HepG2 (cell line): Measurements from ENCODE around the gene HABP2. TPM values are rescaled to one million over a fixed set of nuclear protein-coding genes. Genes with fewer than 3 reads are reported as not detected.

ENCODE experiments used
- FOXK1 ChIP-seq: sonication (generic); formaldehyde crosslinking; IDR thresholded peaks from 2 replicates; pipeline ENCODE4 v1.4.0; 2020; ENCODE audit warnings: low read depth, missing genetic modification reagents, borderline replicate concordance
- ISL2 ChIP-seq: sonication (generic); formaldehyde crosslinking; IDR thresholded peaks from 2 replicates; pipeline ENCODE4 v1.5.0; 2020; ENCODE audit warnings: missing genetic modification reagents
- KDM1A ChIP-seq: IDR thresholded peaks from 2 replicates; pipeline ENCODE4 v1.6.1; 2016; ENCODE audit warnings: missing compliant biosample characterization
- MLX ChIP-seq: IDR thresholded peaks from 2 replicates; pipeline ENCODE4 v1.6.1; 2016
- MTF1 ChIP-seq: sonication (generic); formaldehyde crosslinking; IDR thresholded peaks from 2 replicates; pipeline ENCODE4 v1.5.0; 2020; ENCODE audit warnings: missing genetic modification reagents
- ONECUT2 ChIP-seq: sonication (generic); formaldehyde crosslinking; IDR thresholded peaks from 2 replicates; pipeline ENCODE4 v1.4.0; 2020; ENCODE audit warnings: missing genetic modification reagents
- PBX2 ChIP-seq: IDR thresholded peaks from 2 replicates; pipeline ENCODE4 v1.6.1; 2016; ENCODE audit warnings: control low read depth
- SP5 ChIP-seq: IDR thresholded peaks from 2 replicates; pipeline ENCODE4 v1.6.1; 2016; ENCODE audit warnings: low read depth, borderline replicate concordance
- TEAD2 ChIP-seq: sonication (generic); formaldehyde crosslinking; IDR thresholded peaks from 2 replicates; pipeline ENCODE4 v1.9.0; 2021; ENCODE audit warnings: missing genetic modification reagents
- ZBTB40 ChIP-seq, 2 experiments: fragments of 450-650 bp in 1 of 2; sonication (generic) in 1 of 2; formaldehyde crosslinking in 1 of 2; IDR thresholded peaks; 2 replicates each; pipeline versions ENCODE4 v1.6.1 to v1.8.0; 2016 to 2022; ENCODE audit warnings: antibody characterized with exemption in 1 of 2, mild to moderate bottlenecking in 1 of 2, missing genetic modification reagents in 1 of 2
- ZFX ChIP-seq: sonication (generic); formaldehyde crosslinking; IDR thresholded peaks from 2 replicates; pipeline ENCODE4 v1.4.0; 2020; ENCODE audit warnings: mild to moderate bottlenecking, low read depth, missing genetic modification reagents, moderate library complexity
- ZNF253 ChIP-seq: sonication (generic); formaldehyde crosslinking; IDR thresholded peaks from 2 replicates; pipeline ENCODE4 v1.8.0; 2022; ENCODE audit warnings: mild to moderate bottlenecking, missing genetic modification reagents, borderline replicate concordance
- ZNF501 ChIP-seq: sonication (generic); formaldehyde crosslinking; IDR thresholded peaks from 2 replicates; pipeline ENCODE4 v1.5.1; 2020; ENCODE audit warnings: mild to moderate bottlenecking, moderate library complexity, missing genetic modification reagents
- ZNF687 ChIP-seq: sonication (generic); formaldehyde crosslinking; IDR thresholded peaks from 2 replicates; pipeline ENCODE4 v1.5.1; 2020; ENCODE audit warnings: mild to moderate bottlenecking, missing genetic modification reagents, moderate library complexity
- polyA plus RNA-seq, 8 experiments: library from polyadenylated mRNA; depleted of rRNA in 3 of 8; stranded (reverse) in 7 of 8; unstranded in 1 of 8; fragments of >200 nt; fragmentation: Illumina TruSeq in 4 of 8; extraction: Trizol in 4 of 8; gene quantifications; 2 replicates each; pipeline versions ENCODE4 v1.2.1 to v1.2.3, GENCODE V29; 2011 to 2016; ENCODE audit warnings: low read depth in 4 of 8, missing spikeins in 1 of 8, mixed read lengths in 1 of 8; ENCODE audit not compliant: insufficient read depth in 1 of 8
- total RNA-seq, 5 experiments: library from RNA; depleted of rRNA; stranded (reverse); fragments of >200 nt; fragmentation: Illumina TruSeq; extraction: Trizol; gene quantifications; 2 replicates each; pipeline ENCODE4 v1.2.3, GENCODE V29; 2016; ENCODE audit warnings: low read depth in 1 of 5

The HABP2 gene
- total and polyA plus RNA-seq, 2 of the 13 experiments (the other 11 are each of a cell fraction or from before 2014, with no cell fraction given) = 0.12 to 0.13 TPM

GRCh38 chr10:113540845-113541548, 11.9 kb upstream of the HABP2 start (continued):
- TF ChIP-seq ZBTB40 (IDR thresholded peaks at IDR 0.05) = no peak
- 0 out of 2 replicates have a peak, but pooled peaks have one; percentile 23 for TF ChIP-seq ZBTB40 (CRISPR knock-in tag; IDR thresholded peaks at IDR 0.05)
- no peak for TF ChIP-seq TEAD2 (CRISPR knock-in tag)
- peak; percentile 39; the same call in 1 of the 2 replicates for TF ChIP-seq PBX2 (CRISPR knock-in tag)
- TF ChIP-seq MTF1 (CRISPR knock-in tag) = no peak
- TF ChIP-seq SP5 = peak; percentile 58; the same call in 1 of the 2 replicates
- TF ChIP-seq MLX (CRISPR knock-in tag) = peak; percentile 48; the same call in 1 of the 2 replicates
- TF ChIP-seq ZNF501 (CRISPR knock-in tag) = peak; percentile 48; the same call in 1 of the 2 replicates
- peak; percentile 95 for TF ChIP-seq ONECUT2 (CRISPR knock-in tag)
- 0 out of 2 replicates have a peak, but pooled peaks have one; percentile 19 for TF ChIP-seq ZFX
- 0 out of 2 replicates have a peak, but pooled peaks have one; percentile 58 for TF ChIP-seq KDM1A (CRISPR knock-in tag)
- peak; percentile 54; the same call in 1 of the 2 replicates for TF ChIP-seq ISL2 (CRISPR knock-in tag)
- TF ChIP-seq ZNF687 (CRISPR knock-in tag) = no peak
- TF ChIP-seq FOXK1 = no peak
- TF ChIP-seq ZNF253 = no peak
